OCI-LY7 (cell line): ENCODE results near the gene PIK3R3.

Source experiments
- EZH2phosphoT487 ChIP-seq: fragments of 200-600 bp; sonication (generic); IDR thresholded peaks from 2 replicates; pipeline ENCODE4 v1.6.1; 2018; ENCODE audit warnings: low read depth, borderline replicate concordance, mild to moderate bottlenecking, mixed run types, antibody characterized with exemption, low read length, moderate library complexity, mixed read lengths
- TF ChIP-seq, protein P1 (sequence below): fragments of 200-600 bp; sonication (generic); conservative IDR thresholded peaks from 2 replicates; pipeline ENCODE4 v1.5.1; 2014; ENCODE audit warnings: mild to moderate bottlenecking, antibody characterized with exemption, low read length, moderate library complexity, mixed read lengths

DNA sequence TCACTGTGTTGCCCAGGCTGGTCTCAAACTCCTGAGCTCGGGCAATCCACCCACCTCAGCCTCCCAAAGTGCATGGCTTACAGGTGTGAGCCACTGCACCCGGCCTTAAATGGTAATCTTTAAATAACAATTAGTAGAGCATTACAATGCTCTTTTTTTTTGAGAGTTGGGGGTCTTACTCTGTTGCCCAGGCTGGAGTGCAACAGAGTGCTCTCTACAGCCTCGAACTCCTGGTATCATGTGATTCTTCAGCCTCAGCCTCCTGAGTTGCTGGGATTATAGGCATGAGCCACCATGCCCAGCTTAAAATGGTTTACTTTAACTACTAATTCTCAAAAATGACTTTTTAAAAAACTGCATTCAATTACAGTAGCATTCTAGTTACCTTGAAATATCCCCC is 52.2 kb downstream of the PIK3R3 start:
- TF ChIP-seq, protein P1, sequence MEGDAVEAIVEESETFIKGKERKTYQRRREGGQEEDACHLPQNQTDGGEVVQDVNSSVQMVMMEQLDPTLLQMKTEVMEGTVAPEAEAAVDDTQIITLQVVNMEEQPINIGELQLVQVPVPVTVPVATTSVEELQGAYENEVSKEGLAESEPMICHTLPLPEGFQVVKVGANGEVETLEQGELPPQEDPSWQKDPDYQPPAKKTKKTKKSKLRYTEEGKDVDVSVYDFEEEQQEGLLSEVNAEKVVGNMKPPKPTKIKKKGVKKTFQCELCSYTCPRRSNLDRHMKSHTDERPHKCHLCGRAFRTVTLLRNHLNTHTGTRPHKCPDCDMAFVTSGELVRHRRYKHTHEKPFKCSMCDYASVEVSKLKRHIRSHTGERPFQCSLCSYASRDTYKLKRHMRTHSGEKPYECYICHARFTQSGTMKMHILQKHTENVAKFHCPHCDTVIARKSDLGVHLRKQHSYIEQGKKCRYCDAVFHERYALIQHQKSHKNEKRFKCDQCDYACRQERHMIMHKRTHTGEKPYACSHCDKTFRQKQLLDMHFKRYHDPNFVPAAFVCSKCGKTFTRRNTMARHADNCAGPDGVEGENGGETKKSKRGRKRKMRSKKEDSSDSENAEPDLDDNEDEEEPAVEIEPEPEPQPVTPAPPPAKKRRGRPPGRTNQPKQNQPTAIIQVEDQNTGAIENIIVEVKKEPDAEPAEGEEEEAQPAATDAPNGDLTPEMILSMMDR = no peak
- TF ChIP-seq EZH2phosphoT487 = no peak
